Measurements from ENCODE around the gene ZBTB17.

The ZBTB17 gene

DNA sequence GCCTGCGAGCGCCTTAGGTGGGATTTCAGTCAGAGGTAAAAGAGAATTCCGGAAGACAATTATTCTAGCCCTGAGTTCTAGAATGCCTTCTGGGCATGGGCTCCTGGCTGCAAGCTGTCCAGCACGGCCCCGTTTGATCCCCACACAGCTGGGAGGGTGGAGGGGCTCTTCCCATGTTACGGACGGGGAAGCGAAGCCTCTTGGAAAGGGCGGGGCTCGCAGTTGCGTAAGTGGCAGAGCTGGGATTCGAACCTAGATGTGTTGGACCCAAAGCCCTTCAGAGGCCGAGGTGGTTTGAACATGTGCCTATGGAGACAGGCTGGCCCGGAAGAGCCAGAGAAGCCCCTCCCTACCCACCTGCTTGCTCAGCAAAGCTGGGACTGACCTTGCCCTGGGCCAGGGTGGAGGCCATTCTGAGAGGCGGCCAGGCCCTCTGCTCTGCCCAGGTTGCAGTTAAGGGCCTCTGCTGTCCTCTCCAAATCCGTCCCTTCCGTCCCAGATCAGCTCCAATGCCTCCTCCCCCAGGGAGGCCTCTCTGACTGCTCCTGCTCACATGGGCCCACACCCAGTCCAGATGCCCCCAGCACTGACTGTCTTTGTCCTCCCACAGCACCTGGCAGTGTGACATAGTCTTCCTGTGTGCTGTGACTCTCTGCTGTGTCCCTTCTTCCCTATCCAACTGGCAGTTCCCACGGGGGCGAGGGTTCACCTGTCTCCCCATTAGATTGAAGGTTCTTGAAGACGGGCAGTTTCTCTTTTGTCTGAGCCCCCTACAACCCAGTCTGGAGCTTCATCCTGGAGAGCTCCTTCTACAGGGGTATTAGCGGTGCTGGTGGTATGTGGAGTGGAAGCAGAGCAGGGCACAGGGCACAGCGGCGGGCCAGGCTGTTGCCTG lies 43.1 kb upstream of the ZBTB17 start:
- DNase-seq (ENCODE audit: low read depth), result no peak
- no peak overlapping the region for H3K4me3 ChIP-seq (ENCODE audit: low read depth, low read length)

GRCh38 chr1:16018308-16018707 lies 42.4 kb upstream of the ZBTB17 start:
- DNase-seq (ENCODE audit: low read depth), result no peak
- TF ChIP-seq CTCF (IDR thresholded peaks at IDR 0.05; ENCODE audit: control insufficient read depth, extremely low read depth, insufficient read depth), result no peak
- no peak overlapping the region for H3K4me3 ChIP-seq (ENCODE audit: low read depth, low read length)

More for the DNA sequence above, 43.1 kb upstream of the ZBTB17 start:
- TF ChIP-seq CTCF (IDR thresholded peaks at IDR 0.05; ENCODE audit: control insufficient read depth, extremely low read depth, insufficient read depth), result no peak

GRCh38 chr1:16017461-16018303 lies 41.8 kb upstream of the ZBTB17 start, which contains the start of gene HSPB7:
Gene HSPB7 (minus strand): TSS chr1:16018043. CDS start chr1:16017963, 80 bp downstream.
- TF ChIP-seq CTCF (IDR thresholded peaks at IDR 0.05; ENCODE audit: control insufficient read depth, extremely low read depth, insufficient read depth), result no peak
- no peak within 1 kb of the TSS for H3K4me3 ChIP-seq (ENCODE audit: low read depth, low read length)

GRCh38 chr1:16017076-16017460 lies 41.2 kb upstream of the ZBTB17 start:
- no peak for DNase-seq (ENCODE audit: low read depth)
- no peak for TF ChIP-seq CTCF (IDR thresholded peaks at IDR 0.05; ENCODE audit: control insufficient read depth, extremely low read depth, insufficient read depth)
- H3K4me3 ChIP-seq (ENCODE audit: low read depth, low read length), result no peak overlapping the region

More at GRCh38 chr1:16017461-16018303, 41.8 kb upstream of the ZBTB17 start, which contains the start of gene HSPB7:
- no peak for DNase-seq (ENCODE audit: low read depth)

DNA sequence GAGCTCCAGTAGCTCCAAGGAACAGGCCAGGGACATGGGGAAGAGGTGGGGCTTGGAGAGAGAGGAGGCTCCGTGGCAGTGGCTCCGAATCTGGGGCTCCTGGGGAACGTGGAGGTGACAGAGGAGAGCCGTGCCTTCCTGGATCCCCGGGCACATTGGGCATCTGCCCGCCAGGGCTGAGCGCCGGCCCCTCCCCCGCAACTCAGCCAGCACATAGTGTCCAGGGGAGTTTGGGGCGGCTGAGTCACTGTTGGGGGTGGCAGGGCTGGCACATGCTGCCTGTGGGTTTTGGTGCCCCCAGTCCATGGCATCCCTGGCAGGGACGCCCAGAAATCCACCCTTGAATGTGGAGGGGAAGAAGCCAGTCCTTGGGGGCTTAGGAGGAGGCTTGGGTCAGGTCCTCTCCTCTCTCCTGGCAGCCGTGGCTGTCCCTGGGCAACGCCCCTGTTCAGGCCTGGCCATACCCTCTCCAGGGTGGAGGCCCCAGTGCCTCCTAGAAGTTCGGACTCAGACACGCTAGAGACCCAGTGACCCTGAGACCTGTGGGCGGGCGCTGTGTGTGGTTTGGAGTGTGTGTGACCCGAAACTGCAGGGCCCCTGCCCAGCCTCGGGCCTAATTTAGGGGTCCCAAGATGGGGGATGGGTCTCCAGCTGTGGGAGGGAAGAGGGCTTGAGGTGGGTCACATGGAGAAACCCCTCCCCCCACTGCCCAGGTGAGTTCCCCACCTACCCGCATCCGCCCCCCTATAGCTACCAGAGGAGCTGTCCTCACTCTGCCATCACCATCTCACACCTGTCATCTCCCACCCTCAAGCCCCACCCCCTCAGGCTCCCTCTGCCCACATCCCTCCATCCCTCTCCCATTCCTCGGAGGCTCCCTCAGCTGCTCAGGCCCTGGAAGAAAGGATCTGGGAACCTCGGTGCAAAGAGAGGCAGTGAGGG lies 40.3 kb upstream of the ZBTB17 start:
- H3K4me3 ChIP-seq (ENCODE audit: low read depth, low read length), result no peak overlapping the region
- DNase-seq (ENCODE audit: low read depth), result no peak
- TF ChIP-seq CTCF (IDR thresholded peaks at IDR 0.05; ENCODE audit: control insufficient read depth, extremely low read depth, insufficient read depth), result no peak

DNA sequence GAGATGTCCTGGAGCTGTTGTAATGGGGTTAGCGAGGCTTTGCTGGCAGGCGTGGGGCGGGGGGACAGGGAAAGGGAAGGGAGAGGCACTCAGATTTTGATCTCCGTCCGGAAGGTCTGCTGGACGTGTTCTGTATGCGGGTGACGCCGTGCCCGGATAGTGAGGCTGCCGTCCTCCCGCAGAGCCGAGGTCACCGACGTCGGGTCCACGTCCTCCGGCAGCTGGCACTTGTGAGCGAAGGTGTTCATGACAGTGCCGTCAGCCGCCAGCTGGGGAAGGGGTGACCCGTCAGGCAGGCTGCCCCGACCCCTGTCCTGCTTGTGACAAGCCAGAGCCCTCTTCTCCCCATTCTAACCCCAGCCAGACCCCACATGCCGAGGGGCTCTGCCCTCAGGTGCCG lies 39.6 kb upstream of the ZBTB17 start:
- DNase-seq (ENCODE audit: low read depth), result no peak
- no peak overlapping the region for H3K4me3 ChIP-seq (ENCODE audit: low read depth, low read length)
- TF ChIP-seq CTCF (IDR thresholded peaks at IDR 0.05; ENCODE audit: control insufficient read depth, extremely low read depth, insufficient read depth), result no peak

All from LNCaP clone FGC (cell line).